ENCODE results near the gene FEZF1. TPM values are rescaled to one million over a fixed set of nuclear protein-coding genes. Genes with fewer than 3 reads are reported as not detected.
A peak's percentile ranks its signal among the peaks of the same experiment; 100 is the strongest.

The FEZF1 gene
- total and polyA plus RNA-seq, 2 of the 13 experiments (the other 11 are each of a cell fraction or from before 2014, with no cell fraction given) = not detected

- TF ChIP-seq HNF1A (IDR thresholded peaks at IDR 0.05; ENCODE audit: low read depth) (0 out of 2 replicates have a peak, but pooled peaks have one; percentile 13), HNF1A (CRISPR knock-in tag; IDR thresholded peaks at IDR 0.05; ENCODE audit: borderline replicate concordance) (no peak), BCL6 (CRISPR knock-in tag; IDR thresholded peaks at IDR 0.05) (peak; percentile 67), TCF7L2 (IDR thresholded peaks at IDR 0.05; ENCODE audit: low read depth, low read length) (no peak), SOX6 (IDR thresholded peaks at IDR 0.05) (no peak), SOX6 (CRISPR knock-in tag; IDR thresholded peaks at IDR 0.05) (peak; percentile 32; the same call in 1 of the 2 replicates), TBX3 (IDR thresholded peaks at IDR 0.05; ENCODE audit: borderline replicate concordance) (peak; percentile 66; the same call in 1 of the 2 replicates), SP4 (CRISPR knock-in tag; IDR thresholded peaks at IDR 0.05) (0 out of 2 replicates have a peak, but pooled peaks have one; percentile 20), MAZ (IDR thresholded peaks at IDR 0.05; ENCODE audit: borderline replicate concordance, low read depth, low read length) (0 out of 2 replicates have a peak, but pooled peaks have one; percentile 15), MAZ (CRISPR knock-in tag; IDR thresholded peaks at IDR 0.05; ENCODE audit: low read depth) (no peak), NFYC (CRISPR knock-in tag; IDR thresholded peaks at IDR 0.05) (0 out of 2 replicates have a peak, but pooled peaks have one; percentile 12), FOXA1 (IDR thresholded peaks at IDR 0.05) (0 out of 2 replicates have a peak, but pooled peaks have one; percentile 18), FOXA1 (CRISPR knock-in tag; IDR thresholded peaks at IDR 0.05) (peak; percentile 69), FOXA3 (CRISPR knock-in tag; IDR thresholded peaks at IDR 0.05) (peak; percentile 82; the same call in 1 of the 2 replicates), NR2F2 (IDR thresholded peaks at IDR 0.05; ENCODE audit: borderline replicate concordance, low read depth) (no peak), KDM5A (IDR thresholded peaks at IDR 0.05; ENCODE audit: borderline replicate concordance, low read length) (no peak), CEBPG (CRISPR knock-in tag; IDR thresholded peaks at IDR 0.05) (peak; percentile 61; the same call in 1 of the 2 replicates), SNAPC5 (CRISPR knock-in tag; IDR thresholded peaks at IDR 0.05; ENCODE audit: borderline replicate concordance) (no peak), HHEX (CRISPR knock-in tag; IDR thresholded peaks at IDR 0.05) (peak; percentile 97), HDAC1 (CRISPR knock-in tag; IDR thresholded peaks at IDR 0.05) (0 out of 2 replicates have a peak, but pooled peaks have one; percentile 12), EED (CRISPR knock-in tag; IDR thresholded peaks at IDR 0.05) (no peak)
- TF ChIP-seq, protein P1, sequence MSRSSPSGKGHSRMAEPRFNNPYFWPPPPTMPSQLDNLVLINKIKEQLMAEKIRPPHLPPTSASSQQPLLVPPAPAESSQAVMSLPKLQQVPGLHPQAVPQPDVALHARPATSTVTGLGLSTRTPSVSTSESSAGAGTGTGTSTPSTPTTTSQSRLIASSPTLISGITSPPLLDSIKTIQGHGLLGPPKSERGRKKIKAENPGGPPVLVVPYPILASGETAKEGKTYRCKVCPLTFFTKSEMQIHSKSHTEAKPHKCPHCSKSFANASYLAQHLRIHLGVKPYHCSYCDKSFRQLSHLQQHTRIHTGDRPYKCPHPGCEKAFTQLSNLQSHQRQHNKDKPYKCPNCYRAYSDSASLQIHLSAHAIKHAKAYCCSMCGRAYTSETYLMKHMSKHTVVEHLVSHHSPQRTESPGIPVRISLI (CRISPR knock-in tag; IDR thresholded peaks at IDR 0.05; ENCODE audit: borderline replicate concordance) = peak; percentile 84; the same call in 1 of the 2 replicates
- TF ChIP-seq, protein P2, sequence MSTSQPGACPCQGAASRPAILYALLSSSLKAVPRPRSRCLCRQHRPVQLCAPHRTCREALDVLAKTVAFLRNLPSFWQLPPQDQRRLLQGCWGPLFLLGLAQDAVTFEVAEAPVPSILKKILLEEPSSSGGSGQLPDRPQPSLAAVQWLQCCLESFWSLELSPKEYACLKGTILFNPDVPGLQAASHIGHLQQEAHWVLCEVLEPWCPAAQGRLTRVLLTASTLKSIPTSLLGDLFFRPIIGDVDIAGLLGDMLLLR (CRISPR knock-in tag; IDR thresholded peaks at IDR 0.05) = no peak
- TF ChIP-seq, protein P3, sequence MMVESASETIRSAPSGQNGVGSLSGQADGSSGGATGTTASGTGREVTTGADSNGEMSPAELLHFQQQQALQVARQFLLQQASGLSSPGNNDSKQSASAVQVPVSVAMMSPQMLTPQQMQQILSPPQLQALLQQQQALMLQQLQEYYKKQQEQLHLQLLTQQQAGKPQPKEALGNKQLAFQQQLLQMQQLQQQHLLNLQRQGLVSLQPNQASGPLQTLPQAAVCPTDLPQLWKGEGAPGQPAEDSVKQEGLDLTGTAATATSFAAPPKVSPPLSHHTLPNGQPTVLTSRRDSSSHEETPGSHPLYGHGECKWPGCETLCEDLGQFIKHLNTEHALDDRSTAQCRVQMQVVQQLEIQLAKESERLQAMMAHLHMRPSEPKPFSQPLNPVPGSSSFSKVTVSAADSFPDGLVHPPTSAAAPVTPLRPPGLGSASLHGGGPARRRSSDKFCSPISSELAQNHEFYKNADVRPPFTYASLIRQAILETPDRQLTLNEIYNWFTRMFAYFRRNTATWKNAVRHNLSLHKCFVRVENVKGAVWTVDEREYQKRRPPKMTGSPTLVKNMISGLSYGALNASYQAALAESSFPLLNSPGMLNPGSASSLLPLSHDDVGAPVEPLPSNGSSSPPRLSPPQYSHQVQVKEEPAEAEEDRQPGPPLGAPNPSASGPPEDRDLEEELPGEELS (CRISPR knock-in tag; IDR thresholded peaks at IDR 0.05) = peak; percentile 46; the same call in 1 of the 2 replicates
Observed at GRCh38 chr7:122304319-122304975, at the start of gene FEZF1 (continued).

Data from HepG2 (cell line).